ENCODE data around the gene CCDC178. TPM values are rescaled to one million over a fixed set of nuclear protein-coding genes. Genes with fewer than 3 reads are reported as not detected.
"Not testable (repeated sequence)": the region's sequence is repeated elsewhere in the genome, so short reads cannot be mapped to it uniquely, and the experiment has no call there.

Gene CCDC178
- total RNA-seq, 6 experiments from 2014 or later = not detected

DNA sequence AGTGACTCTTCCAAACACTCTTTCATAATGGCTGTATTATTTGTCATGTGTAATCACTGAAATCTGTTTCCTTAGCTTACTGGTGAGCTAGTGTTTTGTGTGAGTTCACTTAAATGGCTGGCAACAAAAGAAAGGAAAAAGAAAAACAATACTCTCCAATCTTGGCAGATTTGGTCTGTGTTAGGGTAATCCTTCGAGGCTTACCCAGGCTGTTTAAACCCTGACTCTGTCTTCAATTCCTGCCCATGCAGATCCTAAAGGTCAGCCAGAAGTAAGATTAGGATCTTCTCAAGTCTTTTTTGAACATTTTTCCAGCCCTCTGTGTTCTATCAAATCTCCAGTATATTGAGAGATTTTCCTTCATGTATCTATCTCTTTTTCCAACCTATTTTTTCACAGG lies 85.3 kb downstream of the CCDC178 start:
- Mint-ChIP-seq H3K4me1 (ENCODE audit: low read depth) (no peaks in the 10 kb centered on the region), H3K9me3 (peaks cover 49% of the 10 kb centered on the region), H3K27me3 (ENCODE audit: insufficient read depth) (no peaks in the 10 kb centered on the region), H3K4me3 (no peak overlapping the region), H3K36me3 (ENCODE audit: low read depth) (no peaks in the 10 kb centered on the region), H3K27ac (no peak overlapping the region)
- DNase-seq = no peak
- no peak for TF ChIP-seq CTCF (IDR thresholded peaks at IDR 0.05)

GRCh38 chr18:33350256-33350655 lies 90.3 kb downstream of the CCDC178 start:
- no peak for TF ChIP-seq CTCF (IDR thresholded peaks at IDR 0.05)
- H3K4me3 Mint-ChIP-seq = no peak overlapping the region
- no peaks in the 10 kb centered on the region for H3K4me1 Mint-ChIP-seq (ENCODE audit: low read depth)
- no peak overlapping the region for H3K27ac Mint-ChIP-seq
- H3K36me3 Mint-ChIP-seq (ENCODE audit: low read depth) = no peaks in the 10 kb centered on the region
- DNase-seq = no peak
- no peaks in the 10 kb centered on the region for H3K27me3 Mint-ChIP-seq (ENCODE audit: insufficient read depth)
- H3K9me3 Mint-ChIP-seq = peaks cover 26% of the 10 kb centered on the region

- peaks cover 49% of the 10 kb centered on the region for H3K9me3 Mint-ChIP-seq
- DNase-seq; H3K27me3 Mint-ChIP-seq (ENCODE audit: insufficient read depth); H3K4me1 Mint-ChIP-seq (ENCODE audit: low read depth); H3K36me3 Mint-ChIP-seq (ENCODE audit: low read depth); H3K27ac Mint-ChIP-seq; H3K4me3 Mint-ChIP-seq: not testable (repeated sequence)
These were observed 100.8 kb downstream of the CCDC178 start for GRCh38 chr18:33339733-33340132.

DNA sequence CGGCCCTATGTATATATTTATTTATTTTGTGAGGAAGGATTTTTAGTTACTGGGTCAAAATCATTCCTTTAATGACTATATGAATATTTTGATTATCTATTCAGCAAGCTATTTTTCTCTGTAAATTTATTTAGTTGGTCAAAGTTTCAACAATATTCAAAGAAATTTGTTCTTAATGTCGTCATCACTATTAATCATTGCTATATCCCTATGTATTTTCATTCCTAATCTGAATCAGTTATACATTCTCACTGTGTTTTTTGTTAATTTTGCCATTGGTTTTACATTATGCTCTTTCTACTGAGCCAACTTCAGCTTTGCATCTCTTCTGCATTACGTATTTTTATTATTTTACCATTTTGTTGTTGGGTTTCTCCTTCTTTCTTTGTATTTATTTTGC lies 105.7 kb downstream of the CCDC178 start:
- H3K4me3 Mint-ChIP-seq = no peak overlapping the region
- H3K36me3 Mint-ChIP-seq (ENCODE audit: low read depth) = peaks cover 3% of the 10 kb centered on the region
- H3K9me3 Mint-ChIP-seq = peaks cover 46% of the 10 kb centered on the region
- H3K27ac Mint-ChIP-seq = no peak overlapping the region
- DNase-seq = no peak
- TF ChIP-seq CTCF (IDR thresholded peaks at IDR 0.05) = no peak
- no peaks in the 10 kb centered on the region for H3K4me1 Mint-ChIP-seq (ENCODE audit: low read depth)
- H3K27me3 Mint-ChIP-seq (ENCODE audit: insufficient read depth) = no peaks in the 10 kb centered on the region; the same call in 1 of the 2 replicates

DNA sequence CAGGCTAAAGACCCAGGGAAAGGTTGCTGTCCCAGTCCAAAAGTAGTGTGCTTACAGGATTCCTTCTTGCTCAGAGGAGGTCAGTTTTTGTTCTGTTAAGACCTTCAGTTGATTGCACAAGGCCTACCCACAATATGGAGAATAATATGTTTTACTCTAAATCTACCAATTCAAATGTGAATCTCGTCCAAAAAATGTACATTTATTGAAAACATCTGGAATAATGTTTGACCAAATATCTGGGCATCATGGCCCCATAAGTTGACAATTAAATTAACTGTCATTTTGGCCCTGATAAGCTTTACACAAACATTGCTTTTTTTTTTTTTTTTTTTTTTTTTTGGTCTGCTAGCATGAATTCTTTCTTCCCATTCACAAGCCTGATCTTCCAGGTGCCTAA lies 109.8 kb downstream of the CCDC178 start:
- no peak for DNase-seq
- Mint-ChIP-seq H3K27me3 (ENCODE audit: insufficient read depth) (no peaks in the 10 kb centered on the region; the same call in 1 of the 2 replicates), H3K4me3 (no peak overlapping the region), H3K27ac (no peak overlapping the region), H3K36me3 (ENCODE audit: low read depth) (no peaks in the 10 kb centered on the region), H3K4me1 (ENCODE audit: low read depth) (no peaks in the 10 kb centered on the region), H3K9me3 (peaks cover 30% of the 10 kb centered on the region)
- no peak for TF ChIP-seq CTCF (IDR thresholded peaks at IDR 0.05)

- H3K27me3 Mint-ChIP-seq (ENCODE audit: insufficient read depth) = no peaks in the 10 kb centered on the region
- no peaks in the 10 kb centered on the region for H3K36me3 Mint-ChIP-seq (ENCODE audit: low read depth)
- no peak overlapping the region for H3K4me3 Mint-ChIP-seq
- no peak for TF ChIP-seq CTCF (IDR thresholded peaks at IDR 0.05)
- no peak for DNase-seq
- H3K4me1 Mint-ChIP-seq (ENCODE audit: low read depth) = no peaks in the 10 kb centered on the region
- peaks cover 28% of the 10 kb centered on the region for H3K9me3 Mint-ChIP-seq
- no peak overlapping the region for H3K27ac Mint-ChIP-seq
These were observed 113.5 kb downstream of the CCDC178 start for GRCh38 chr18:33326975-33327374.

Data from HFFc6 (cell line).